ENCODE results near the gene PKM.

Gene PKM

DNA sequence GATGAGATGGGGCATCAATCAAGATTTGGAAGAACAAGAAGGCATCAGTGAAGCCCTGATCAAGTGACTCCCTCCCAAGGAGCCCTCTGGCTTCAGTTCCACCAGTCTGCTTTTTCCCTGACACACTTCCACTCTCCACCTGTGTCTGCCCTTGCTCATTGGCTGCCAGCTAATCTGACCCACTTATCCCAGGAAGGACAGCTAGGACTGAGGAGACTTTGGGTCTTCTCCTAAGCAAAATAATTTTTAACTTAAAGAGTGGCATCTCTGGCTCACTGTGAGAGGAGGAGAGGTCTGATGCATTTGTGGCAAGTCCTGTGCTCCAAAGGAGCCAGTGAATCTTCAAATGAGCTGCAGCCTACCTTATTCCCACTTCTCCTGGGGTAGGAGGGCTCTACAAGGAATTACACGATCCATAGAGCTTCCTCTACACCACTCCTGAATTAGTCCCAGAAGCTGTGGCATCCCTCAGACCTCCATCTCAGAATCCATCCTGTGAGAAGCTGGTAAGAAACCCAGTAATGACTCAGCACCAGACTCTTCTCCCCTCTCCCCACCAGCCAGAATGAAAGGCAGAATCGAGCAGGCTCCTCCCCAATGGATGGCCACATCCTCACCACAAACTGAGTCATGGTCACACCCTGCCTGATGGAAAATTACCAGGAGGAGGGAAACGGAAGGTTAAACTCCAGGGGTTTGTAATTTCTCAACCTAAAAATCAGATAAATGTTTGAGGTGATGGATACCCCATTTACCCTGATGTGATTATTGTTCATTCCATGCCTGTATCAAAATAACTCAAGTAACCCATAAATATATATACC lies 6.3 kb upstream of the PKM start:
- in situ Hi-C loops (cut with HindIII; ENCODE audit: low pct_ligation_motif_present, low pct_unique_long_range_greater_than_20kb, low sequenced_read_pairs): no loop called here
- peak; percentile 95 for DNase-seq

DNA sequence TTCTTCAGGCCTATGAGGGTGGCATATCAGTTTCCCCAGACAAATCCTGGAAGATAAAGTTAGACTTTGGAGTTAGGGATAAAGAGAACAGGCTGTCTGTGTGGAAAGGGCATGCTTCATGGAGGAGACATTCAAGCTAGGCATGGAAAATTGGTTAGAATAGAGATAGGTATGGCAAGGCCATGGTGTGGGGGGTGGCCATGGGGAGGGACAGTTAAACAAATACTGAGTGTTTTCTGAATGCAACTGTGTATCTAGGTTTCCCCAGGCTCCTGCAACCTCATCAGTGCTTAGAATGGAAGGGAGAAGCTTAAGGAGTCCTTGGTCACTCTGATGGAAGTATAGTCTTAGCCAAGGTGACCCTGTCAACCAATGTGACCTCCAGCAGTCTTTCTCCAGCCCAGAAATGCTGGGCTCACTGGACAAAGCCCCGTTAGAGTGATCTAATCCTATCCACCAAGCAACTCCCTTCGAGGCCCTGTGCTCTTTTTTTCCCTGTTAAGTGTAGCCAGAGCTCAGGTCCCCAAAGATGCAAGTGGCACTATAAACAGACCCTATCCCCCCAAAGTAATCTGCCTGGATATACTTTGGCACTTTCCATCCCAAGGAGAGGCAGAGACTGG lies 5.5 kb upstream of the PKM start:
- DNase-seq: no peak
- in situ Hi-C loops (cut with HindIII; ENCODE audit: low pct_ligation_motif_present, low pct_unique_long_range_greater_than_20kb, low sequenced_read_pairs): no loop called here

DNA sequence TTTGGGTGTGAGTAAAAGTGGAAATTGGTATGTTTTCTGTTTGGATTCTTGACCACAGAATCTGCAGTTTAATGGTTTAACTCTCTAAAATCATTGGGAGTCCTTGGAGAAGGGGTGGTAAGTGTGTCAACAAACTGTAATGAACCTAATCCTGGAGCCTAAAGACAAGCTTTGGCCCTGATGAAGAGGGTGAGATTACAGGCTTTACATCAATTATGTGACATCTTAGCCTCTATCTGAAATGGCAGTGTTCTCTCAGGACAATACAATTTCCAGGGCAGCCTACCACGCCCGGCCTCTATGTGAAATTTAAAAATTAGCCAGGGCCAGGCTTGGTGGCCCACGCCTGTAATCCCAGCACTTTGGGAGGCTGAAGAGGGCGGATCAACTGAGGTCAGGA lies 4.3 kb upstream of the PKM start:
- DNase-seq: no peak
- in situ Hi-C loops (cut with HindIII; ENCODE audit: low pct_ligation_motif_present, low pct_unique_long_range_greater_than_20kb, low sequenced_read_pairs): no loop called here

DNA sequence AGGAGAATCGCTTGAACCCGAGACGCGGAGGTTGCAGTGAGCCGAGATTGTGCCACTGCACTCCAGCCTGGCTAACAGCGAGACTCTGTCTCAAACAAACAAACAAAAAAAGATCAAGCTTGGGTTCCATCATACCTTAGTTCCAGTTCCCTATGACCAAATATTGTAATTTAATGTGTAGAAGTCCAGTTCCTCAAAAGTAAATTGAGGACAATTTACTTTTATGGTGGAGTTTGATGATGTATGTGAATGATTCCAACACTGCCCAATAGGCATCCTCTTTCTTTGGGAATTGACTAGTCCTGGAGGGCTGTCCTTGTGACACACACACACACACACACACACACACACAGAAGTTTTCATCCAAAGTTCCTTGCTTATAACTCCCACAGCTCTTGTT lies 2.8 kb upstream of the PKM start:
- in situ Hi-C loops (cut with HindIII; ENCODE audit: low pct_ligation_motif_present, low pct_unique_long_range_greater_than_20kb, low sequenced_read_pairs): no loop called here
- DNase-seq: no peak

DNA sequence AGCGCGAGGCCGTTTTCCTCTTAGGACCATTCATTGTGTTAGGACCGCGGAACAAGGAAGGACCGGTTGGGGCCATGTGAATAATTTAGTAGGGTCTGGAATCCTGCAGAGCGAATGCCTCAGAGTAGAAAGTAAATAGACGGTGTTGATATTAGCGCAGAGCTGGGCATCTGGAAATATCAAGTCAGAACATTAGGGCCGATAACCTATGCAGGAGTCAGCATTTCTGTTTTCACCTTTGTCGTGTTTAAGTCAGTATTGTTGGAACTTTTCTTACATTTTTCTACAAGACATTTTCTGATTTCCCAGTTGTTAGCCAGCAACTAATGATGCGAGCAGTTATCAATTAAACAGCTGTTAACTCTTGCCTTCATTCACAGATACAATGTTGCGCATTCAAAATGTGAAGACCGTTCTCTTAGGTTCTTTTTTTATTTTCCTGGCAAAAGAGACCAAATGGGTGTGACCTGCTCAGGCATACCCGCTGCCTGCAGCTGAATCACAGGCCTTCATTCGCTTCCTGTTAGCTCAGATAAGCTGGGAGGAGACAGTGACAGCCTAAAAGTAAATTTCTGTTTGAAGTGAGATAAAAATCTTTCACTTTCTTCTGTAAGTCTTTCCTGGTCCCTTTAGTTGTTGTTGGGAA lies 966 bp upstream of the PKM start:
- in situ Hi-C loops (cut with HindIII; ENCODE audit: low pct_ligation_motif_present, low pct_unique_long_range_greater_than_20kb, low sequenced_read_pairs): no loop called here
- DNase-seq: peak; percentile 76

DNA sequence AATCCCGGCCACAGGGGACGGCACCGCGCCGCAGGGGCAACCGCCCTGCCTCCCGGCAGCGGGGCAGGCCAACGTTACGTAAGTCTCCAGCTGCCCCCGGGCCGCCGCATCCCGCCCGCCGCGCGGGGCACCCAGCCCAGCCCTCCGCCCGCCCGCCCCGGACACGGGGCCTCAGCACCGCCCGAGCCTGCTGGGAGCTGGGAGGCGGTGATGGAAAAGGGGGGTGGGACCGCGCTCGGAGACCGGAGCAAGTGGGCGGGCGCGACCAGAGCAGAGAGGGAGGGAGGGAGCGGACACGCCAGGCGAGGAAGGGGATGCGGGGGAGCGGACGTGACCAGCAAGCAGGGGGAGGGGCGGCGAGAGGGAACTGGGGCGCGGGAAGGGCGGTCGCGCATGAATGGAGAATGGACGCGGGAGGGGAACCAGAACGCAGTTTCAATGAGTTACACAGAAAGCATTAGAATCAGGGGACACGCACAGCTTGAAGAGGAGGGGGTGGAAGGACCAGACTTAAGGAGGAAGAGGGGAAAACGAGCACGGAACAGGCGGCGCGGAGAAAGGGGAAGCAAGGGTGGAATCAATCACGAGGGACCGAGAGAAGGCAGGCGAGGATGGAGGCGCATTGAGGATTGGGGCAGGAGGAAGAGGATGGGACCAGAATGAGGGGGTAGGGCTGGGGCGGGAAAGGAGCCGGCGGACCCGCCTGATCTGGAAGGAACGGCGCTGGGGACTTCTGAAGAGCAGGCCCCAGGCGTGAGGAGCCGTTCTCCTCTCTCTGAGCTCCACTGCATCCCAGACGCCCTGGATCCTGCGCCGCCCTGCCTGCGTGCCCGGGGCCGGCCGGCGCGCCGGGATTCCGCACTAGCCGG lies 559 bp downstream of the PKM start:
- in situ Hi-C loops (cut with HindIII; ENCODE audit: low pct_ligation_motif_present, low pct_unique_long_range_greater_than_20kb, low sequenced_read_pairs): no loop called here
- DNase-seq: peak; percentile 87

DNA sequence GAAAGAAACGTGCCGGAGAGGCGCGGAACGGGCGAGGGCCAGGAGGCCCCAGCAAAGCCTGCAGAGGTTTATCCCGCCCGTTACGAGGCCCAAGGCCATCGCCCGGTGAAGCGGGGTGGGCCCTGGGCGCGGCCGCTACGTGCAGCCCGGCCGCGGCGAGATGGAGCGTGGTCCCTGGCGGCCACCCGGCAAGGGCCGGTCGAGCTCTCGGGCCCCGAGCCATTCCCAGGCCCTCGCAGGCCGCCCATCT lies 1.1 kb downstream of the PKM start:
- in situ Hi-C loops (cut with HindIII; ENCODE audit: low pct_ligation_motif_present, low pct_unique_long_range_greater_than_20kb, low sequenced_read_pairs): no loop called here

DNA sequence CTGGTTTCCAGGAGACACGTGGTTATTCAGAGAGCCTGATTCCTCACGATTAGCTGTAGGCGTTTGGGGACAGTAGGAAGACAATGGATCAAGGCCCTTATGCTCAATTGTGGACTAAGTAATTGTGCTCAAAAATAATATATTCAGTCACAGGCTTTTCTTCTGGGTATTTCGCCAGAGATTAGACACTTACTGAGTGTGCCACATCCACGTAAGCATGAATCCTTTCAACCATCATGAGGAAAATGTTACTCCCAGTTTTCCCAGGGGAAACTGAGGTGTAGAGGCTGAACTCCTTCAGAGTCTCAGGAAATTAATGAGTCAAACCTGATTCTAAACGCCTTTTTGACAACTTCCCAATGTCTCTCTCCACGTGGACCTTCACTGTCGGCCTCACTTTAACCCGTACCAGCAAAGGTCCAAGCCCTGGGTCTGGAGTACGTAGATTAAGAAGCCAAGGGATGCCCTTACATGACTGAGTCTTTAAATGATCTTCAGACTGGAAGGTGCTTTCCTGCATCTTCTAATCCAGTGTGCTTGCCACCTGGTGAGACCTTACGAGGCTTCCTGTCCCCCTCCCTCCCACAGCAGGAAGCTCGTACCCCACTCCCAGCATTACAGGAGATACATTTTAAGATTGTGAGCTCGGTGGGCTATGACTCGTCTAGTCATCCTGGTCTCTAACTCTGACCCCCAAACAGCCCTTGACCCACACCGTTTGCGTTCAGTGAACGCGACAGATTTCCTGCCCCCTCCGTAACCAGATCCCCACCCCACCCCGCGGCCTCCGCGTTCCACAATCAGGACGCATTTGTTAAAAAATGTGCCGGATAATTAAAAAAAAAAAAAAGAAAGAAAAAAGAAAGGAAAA lies 1.7 kb downstream of the PKM start:
- in situ Hi-C loops (cut with HindIII; ENCODE audit: low pct_ligation_motif_present, low pct_unique_long_range_greater_than_20kb, low sequenced_read_pairs): no loop called here
- peak; percentile 19 for DNase-seq

More for the DNA sequence above, 1.1 kb downstream of the PKM start:
- DNase-seq: no peak

DNA sequence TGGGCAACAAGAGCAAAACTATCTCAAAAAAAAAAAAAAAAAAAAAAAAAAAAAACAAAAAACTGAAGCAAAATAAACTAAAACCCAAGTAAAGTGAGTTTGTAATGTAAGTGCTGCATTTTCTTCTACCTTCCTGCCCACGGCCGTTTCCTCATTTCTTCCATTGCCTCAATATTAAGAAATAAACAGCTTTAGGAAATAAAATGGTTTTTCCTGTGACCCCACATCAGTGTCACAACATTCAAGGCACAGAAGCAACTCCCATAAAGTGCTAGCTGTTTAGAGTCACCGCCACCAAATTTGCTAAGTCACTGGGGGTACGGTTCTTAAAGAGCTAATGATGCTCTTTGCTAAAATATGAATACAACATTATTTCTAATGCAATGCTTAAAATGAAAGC lies 3.3 kb downstream of the PKM start:
- in situ Hi-C loops (cut with HindIII; ENCODE audit: low pct_ligation_motif_present, low pct_unique_long_range_greater_than_20kb, low sequenced_read_pairs): no loop called here

DNA sequence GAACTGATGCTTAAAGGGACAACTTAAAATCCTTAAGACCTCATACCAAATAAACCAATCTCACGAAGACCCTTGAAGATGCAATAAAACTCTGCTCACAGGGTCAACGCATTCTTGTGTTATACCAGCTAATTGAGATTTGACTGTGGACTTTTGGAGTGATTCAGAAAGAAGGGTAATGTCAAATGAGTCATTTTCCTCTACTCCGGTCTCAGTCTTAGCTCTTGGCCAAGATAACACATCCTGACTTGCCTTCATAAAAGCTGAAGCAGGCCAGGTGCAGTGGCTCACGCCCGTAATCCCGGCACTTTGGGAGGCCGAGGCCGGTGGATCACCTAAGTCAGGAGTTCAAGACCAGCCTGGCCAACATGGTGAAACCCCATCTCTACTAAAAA lies 3.8 kb downstream of the PKM start:
- DNase-seq: peak; percentile 77
- in situ Hi-C loops (cut with HindIII; ENCODE audit: low pct_ligation_motif_present, low pct_unique_long_range_greater_than_20kb, low sequenced_read_pairs): no loop called here

More for the DNA sequence above, 3.3 kb downstream of the PKM start:
- no peak for DNase-seq

DNA sequence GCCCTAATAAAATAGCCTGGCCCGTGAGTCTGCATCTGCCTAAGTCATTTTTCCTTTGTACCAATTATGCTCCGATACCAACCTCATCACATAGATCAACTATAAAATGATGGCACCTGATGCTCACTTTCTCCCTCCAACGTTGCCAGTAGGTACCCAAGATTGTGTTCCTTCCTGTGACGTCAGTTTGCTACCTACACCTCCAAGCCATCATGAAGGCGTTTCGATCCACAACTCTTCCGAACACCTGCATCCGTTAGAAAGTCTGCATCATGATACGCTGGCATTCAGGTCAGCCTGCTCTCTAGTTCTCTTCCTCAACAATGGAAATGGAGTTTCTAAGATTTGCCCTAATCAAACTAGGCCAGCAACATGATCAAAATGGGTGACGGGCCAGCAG lies 7.7 kb downstream of the PKM start:
- in situ Hi-C loops (cut with HindIII; ENCODE audit: low pct_ligation_motif_present, low pct_unique_long_range_greater_than_20kb, low sequenced_read_pairs): no loop called here
- DNase-seq: no peak

DNA sequence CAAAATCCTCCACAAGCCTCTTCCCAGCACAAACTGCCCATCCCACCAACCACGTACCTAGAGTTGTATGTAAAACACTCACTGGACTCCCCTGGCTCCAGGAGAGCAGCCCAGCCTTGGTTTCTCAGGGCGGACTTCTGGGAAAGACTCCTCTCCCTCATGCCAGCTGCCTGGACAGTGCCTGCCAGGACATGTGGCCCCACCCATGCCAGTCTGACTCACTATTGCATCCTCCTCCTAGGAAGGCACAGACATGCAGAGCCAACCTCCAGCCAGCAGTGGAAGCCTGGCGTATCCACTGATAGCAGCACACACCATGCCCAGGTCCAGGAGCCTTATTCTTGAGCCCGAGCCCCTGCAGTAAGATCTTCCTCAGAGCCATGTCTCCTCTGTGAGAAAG lies 8.6 kb downstream of the PKM start:
- peak; percentile 72 for DNase-seq
- in situ Hi-C loops (cut with HindIII; ENCODE audit: low pct_ligation_motif_present, low pct_unique_long_range_greater_than_20kb, low sequenced_read_pairs): no loop called here

DNA sequence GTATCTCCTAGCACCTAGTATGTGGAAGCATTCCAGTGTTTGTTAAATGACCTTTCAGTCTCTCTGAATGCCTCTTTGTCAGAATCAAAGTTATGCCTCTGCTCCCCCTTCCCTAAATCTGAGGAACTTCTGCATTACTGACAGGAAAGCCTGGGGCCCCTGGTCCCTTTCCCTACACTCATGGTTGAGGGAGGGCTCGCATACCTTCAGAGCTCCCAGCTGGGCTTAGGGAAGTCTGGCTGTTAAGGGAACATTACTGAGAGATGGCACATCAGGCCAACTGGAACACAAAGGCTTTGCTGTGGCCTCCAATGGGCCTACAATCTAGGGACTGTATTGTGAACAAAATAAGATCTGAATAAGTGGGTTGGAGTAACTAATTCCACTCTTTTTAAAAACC lies 10.3 kb downstream of the PKM start:
- in situ Hi-C loops (cut with HindIII; ENCODE audit: low pct_ligation_motif_present, low pct_unique_long_range_greater_than_20kb, low sequenced_read_pairs): no loop called here
- DNase-seq: no peak

DNA sequence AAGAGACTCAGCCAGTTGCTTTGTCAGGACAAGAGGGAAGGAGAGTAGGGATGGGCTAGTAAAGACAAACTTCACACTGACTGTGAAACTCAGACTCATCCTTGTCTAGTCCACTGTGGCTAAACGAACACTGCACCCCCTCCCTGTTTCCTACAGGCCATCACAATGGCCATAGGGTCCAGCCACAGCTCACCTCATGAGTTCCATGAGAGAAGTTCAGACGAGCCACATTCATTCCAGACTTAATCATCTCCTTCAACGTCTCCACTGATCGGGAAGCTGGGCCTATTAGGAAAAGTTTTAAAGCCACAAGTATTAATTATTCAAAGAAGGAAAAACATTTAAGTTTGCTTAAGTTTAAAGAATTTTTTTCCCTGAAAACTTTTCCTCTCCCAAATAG lies 13.8 kb downstream of the PKM start:
- in situ Hi-C loops (cut with HindIII; ENCODE audit: low pct_ligation_motif_present, low pct_unique_long_range_greater_than_20kb, low sequenced_read_pairs): no loop called here
- DNase-seq: no peak

DNA sequence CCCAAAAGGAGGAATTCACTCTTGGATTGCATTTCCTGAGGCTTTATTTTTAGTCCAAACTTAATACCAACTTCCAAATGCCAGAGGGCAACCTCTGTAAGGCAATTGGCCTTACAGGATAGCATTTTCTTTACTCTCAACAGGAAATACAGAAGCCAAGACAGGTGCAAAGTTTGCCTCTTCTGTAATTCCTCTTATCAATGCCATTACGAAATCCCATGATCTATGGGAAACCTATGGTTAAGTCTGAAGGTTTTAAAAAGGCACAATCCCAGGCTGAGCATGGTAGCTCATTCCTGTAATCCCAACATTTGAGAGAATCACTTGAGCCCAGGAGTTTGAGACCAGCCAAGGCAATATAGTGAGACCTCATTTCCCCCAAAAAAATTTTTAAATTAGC lies 14.9 kb downstream of the PKM start:
- in situ Hi-C loops (cut with HindIII; ENCODE audit: low pct_ligation_motif_present, low pct_unique_long_range_greater_than_20kb, low sequenced_read_pairs): no loop called here
- DNase-seq: no peak

DNA sequence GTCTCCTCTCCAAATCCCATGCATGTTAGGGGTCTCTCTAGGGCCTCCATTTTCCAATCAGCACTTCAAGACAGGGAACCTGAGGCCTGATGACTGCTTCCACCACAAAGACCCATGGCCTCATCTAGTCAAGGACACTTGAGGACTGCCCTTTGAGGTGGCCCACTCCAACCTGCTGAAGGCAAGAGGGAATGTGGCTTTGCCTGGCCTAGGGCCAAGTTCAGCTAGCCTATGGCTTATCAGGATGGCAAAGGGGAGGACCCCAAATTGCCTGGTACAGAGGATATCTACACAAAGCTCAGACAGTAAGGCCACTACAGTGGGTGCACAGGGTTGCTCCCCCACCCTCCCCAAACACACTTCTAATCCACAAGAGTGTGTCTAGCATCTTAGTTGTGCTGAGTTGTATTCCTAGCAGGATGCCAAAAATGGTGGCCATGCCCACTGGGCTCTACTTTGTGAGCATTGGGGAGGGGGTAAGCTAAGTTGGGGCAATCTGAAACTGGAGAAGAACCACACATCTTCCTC lies 23.4 kb downstream of the PKM start:
- in situ Hi-C loops (cut with HindIII; ENCODE audit: low pct_ligation_motif_present, low pct_unique_long_range_greater_than_20kb, low sequenced_read_pairs): no loop called here
- DNase-seq: no peak

DNA sequence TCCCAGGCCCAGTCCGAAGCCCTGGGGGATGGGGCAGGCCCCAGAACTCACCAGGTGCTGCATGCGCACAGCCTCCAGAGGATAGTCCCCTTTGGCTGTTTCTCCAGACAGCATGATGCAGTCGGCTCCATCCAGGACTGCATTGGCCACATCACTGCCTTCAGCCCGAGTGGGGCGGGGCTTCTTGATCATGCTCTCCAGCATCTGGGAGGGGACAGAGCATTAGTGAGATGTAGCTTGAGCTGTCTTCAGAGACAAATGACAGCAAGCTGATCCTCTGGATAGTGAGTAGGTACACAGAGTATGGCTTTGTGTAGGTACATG lies 24.4 kb downstream of the PKM start:
- in situ Hi-C loops (cut with HindIII; ENCODE audit: low pct_ligation_motif_present, low pct_unique_long_range_greater_than_20kb, low sequenced_read_pairs): no loop called here
- DNase-seq: no peak

DNA sequence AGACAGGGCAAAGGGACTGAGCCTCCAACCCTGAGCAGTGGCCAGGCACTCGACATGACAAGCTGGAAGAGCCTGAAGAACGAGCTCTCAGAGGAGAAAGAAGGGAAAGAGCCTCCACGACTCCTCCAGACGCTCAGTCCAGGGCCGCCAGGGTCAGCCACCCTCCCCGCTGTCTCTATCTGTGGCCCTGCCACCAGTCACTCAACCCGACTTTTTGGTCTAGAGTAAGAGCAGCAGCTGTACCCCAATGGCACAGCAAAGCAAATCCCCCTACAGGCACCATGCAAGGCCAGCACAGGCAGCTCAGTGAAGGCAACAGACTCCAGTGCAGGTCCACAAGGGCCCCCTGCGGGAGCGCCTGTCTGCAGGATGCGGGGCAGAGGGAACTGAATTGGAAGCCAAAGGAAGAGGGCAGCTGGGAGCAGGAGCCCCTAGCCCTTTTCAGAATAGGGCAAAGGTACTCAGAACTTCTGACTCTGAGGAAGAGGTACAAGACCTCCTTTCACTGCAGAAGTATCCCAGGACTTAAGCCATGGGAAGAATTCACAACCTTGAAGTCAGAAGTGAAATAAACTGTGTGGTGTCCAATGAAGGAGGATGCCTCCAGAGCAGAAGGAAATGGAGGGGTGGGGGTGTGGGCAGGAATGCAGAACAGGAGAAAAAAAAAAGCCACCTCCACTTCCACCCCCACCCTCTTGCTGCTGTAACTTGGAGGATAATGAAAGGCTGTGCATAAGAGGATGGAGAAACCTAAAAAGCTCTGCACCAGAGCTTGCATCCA lies 24.9 kb downstream of the PKM start:
- in situ Hi-C loops (cut with HindIII; ENCODE audit: low pct_ligation_motif_present, low pct_unique_long_range_greater_than_20kb, low sequenced_read_pairs): no loop called here
- DNase-seq: no peak

All from ACHN (cell line).